ENCODE results near the gene OSBPL2. TPM values are rescaled to one million over a fixed set of nuclear protein-coding genes. Genes with fewer than 3 reads are reported as not detected.

Gene OSBPL2
- total RNA-seq, 1 experiment from 2014 or later: 26.3 TPM

DNA sequence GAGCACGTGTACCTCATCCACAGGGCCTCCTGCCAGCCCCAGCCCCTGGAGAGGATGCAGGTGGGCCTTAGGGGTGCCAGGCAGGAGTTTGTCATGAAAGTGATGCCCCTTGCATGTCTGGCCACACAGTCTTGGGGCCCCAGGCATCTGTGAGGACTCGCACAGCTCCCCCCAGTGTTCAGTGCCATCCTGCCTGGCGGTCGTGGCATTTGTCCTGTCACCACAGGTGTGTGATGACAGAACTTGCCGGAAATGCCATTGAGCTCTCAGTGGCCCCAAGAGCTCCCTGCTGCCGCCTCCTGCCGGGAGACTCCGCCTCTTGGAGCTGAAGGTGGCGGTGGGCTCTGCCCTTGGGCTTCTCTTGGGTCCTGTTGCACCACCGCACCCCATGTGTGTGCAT is 33.9 kb downstream of the OSBPL2 start:
- Histone ChIP-seq H3K27ac (ENCODE audit: low read depth, low read length, poor library complexity, severe bottlenecking) (no peak overlapping the region), H3K4me3 (ENCODE audit: low read depth, low read length, poor library complexity, severe bottlenecking) (no peak overlapping the region), H3K27me3 (replicated peaks; ENCODE audit: insufficient read depth, low read depth, low read length, poor library complexity) (no peaks in the 10 kb centered on the region), H3K4me1 (ENCODE audit: insufficient read depth, low read length, poor library complexity, severe bottlenecking) (no peaks in the 10 kb centered on the region), H3K36me3 (ENCODE audit: insufficient read depth, low read length, poor library complexity, severe bottlenecking) (peaks cover 7% of the 10 kb centered on the region), H3K9me3 (ENCODE audit: low read depth, low read length, poor library complexity, severe bottlenecking) (no peaks in the 10 kb centered on the region)
- TF ChIP-seq EZH2 (IDR thresholded peaks at IDR 0.05; ENCODE audit: borderline replicate concordance, low read depth, low read length, poor library complexity, severe bottlenecking) (no peak), CTCF (conservative IDR thresholded peaks at IDR 0.05; ENCODE audit: low read depth, low read length) (no peak)
- POLR2A ChIA-PET (ENCODE audit: low non-redundant PET): no interaction called here
- no TSS peak for BruUV-seq (replicated peaks)
- intact Hi-C loops (cut with micrococcal nuclease; ENCODE audit: unreplicated experiment): no loop called here
- no peak for DNase-seq (ENCODE audit: low spot score)
- CTCF ChIA-PET: interaction anchor here (0.6 kb wide), 1 partner anchor 228 kb away, joined by 6 read pairs; no protein-coding TSS in a partner anchor

- H3K4me3 ChIP-seq (ENCODE audit: low read depth, low read length, poor library complexity, severe bottlenecking): no peak overlapping the region
- CTCF ChIA-PET: no interaction called here
- no TSS peak for BruUV-seq (replicated peaks)
Measured at GRCh38 chr20:62273416-62273815, 35.1 kb downstream of the OSBPL2 start.

DNA sequence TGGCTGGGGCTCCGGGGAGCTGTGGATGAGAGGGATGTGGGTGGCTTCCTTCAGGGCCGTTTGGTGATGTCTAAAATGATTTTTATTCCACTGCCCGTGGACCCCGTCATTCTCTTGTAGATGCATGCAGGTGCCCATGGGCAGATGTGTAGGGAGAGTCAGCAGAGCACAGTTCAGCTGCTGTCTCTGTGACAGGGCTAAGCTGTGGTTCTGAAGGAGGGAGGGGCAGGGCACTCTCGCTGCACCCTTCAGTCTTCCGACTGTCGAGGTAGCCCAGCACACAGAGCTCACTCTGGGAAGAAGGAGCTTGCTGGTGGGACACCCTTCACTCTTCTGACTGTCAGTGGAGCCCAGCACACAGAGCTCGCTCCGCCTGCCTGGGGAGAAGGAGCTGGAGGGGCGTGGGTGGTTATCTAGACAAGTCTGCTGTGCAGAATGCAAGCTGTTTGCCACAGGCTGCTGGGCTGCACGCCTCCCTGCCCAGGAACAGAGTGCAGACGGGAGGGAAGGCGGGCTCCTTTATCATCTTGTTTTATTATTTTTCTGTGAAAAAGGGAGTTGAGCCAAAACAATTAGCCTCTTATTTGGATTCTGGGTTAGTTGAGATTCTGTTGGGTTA is 36.1 kb downstream of the OSBPL2 start:
- BruUV-seq (replicated peaks): no TSS peak
- Histone ChIP-seq H3K9me3 (ENCODE audit: low read depth, low read length, poor library complexity, severe bottlenecking) (no peaks in the 10 kb centered on the region), H3K4me3 (ENCODE audit: low read depth, low read length, poor library complexity, severe bottlenecking) (no peak overlapping the region), H3K4me1 (ENCODE audit: insufficient read depth, low read length, poor library complexity, severe bottlenecking) (no peaks in the 10 kb centered on the region), H3K36me3 (ENCODE audit: insufficient read depth, low read length, poor library complexity, severe bottlenecking) (peaks cover 9% of the 10 kb centered on the region), H3K27me3 (replicated peaks; ENCODE audit: insufficient read depth, low read depth, low read length, poor library complexity) (no peaks in the 10 kb centered on the region), H3K27ac (ENCODE audit: low read depth, low read length, poor library complexity, severe bottlenecking) (no peak overlapping the region)
- TF ChIP-seq CTCF (conservative IDR thresholded peaks at IDR 0.05; ENCODE audit: low read depth, low read length) (no peak), EZH2 (IDR thresholded peaks at IDR 0.05; ENCODE audit: borderline replicate concordance, low read depth, low read length, poor library complexity, severe bottlenecking) (no peak)
- DNase-seq (ENCODE audit: low spot score): no peak
- ChIA-PET POLR2A (ENCODE audit: low non-redundant PET) (no interaction called here), CTCF (no interaction called here)
- intact Hi-C loops (cut with micrococcal nuclease; ENCODE audit: unreplicated experiment): no loop called here

More at GRCh38 chr20:62273416-62273815, 35.1 kb downstream of the OSBPL2 start:
- Histone ChIP-seq H3K27ac (ENCODE audit: low read depth, low read length, poor library complexity, severe bottlenecking) (no peak overlapping the region), H3K9me3 (ENCODE audit: low read depth, low read length, poor library complexity, severe bottlenecking) (no peaks in the 10 kb centered on the region), H3K36me3 (ENCODE audit: insufficient read depth, low read length, poor library complexity, severe bottlenecking) (peaks cover 7% of the 10 kb centered on the region), H3K4me1 (ENCODE audit: insufficient read depth, low read length, poor library complexity, severe bottlenecking) (no peaks in the 10 kb centered on the region), H3K27me3 (replicated peaks; ENCODE audit: insufficient read depth, low read depth, low read length, poor library complexity) (no peaks in the 10 kb centered on the region)
- POLR2A ChIA-PET (ENCODE audit: low non-redundant PET): no interaction called here
- TF ChIP-seq CTCF (conservative IDR thresholded peaks at IDR 0.05; ENCODE audit: low read depth, low read length) (no peak), EZH2 (IDR thresholded peaks at IDR 0.05; ENCODE audit: borderline replicate concordance, low read depth, low read length, poor library complexity, severe bottlenecking) (no peak)
- intact Hi-C loops (cut with micrococcal nuclease; ENCODE audit: unreplicated experiment): no loop called here
- DNase-seq (ENCODE audit: low spot score): no peak
